H1 (cell line): Measurements from ENCODE around the gene DOCK10.

Experiments
- CHD2 ChIP-seq: IDR thresholded peaks from 2 replicates; pipeline ENCODE4 v1.6.1; 2012; ENCODE audit warnings: low read length, improper control_type of control experiment
- EGR1 ChIP-seq: IDR thresholded peaks from 2 replicates; pipeline ENCODE4 v1.6.1; 2011; ENCODE audit warnings: low read depth, low read length, borderline replicate concordance
- EZH2 ChIP-seq: fragments of 200-600 bp; sonication (generic); IDR thresholded peaks from 2 replicates; pipeline ENCODE4 v1.7.1; 2012; ENCODE audit warnings: low read depth, mild to moderate bottlenecking, moderate library complexity, low read length, inconsistent platforms; ENCODE audit not compliant: severe bottlenecking
- MAFK ChIP-seq: IDR thresholded peaks from 2 replicates; pipeline ENCODE4 v1.6.1; 2012; ENCODE audit warnings: low read depth, mild to moderate bottlenecking, improper control_type of control experiment, low read length
- POLR2A ChIP-seq, 2 experiments: IDR thresholded peaks; 1 replicate in 1 of 2; 2 replicates in 1 of 2; pipeline ENCODE4 v1.6.1; 2011; ENCODE audit warnings: low read depth in 2 of 2, low read length in 2 of 2, mild to moderate bottlenecking in 2 of 2; ENCODE audit errors: control extremely low read depth in 1 of 2
- POLR2AphosphoS5 ChIP-seq: IDR thresholded peaks from 2 replicates; pipeline ENCODE4 v1.6.1; 2011; ENCODE audit warnings: low read depth, low read length
- RAD21 ChIP-seq, 2 experiments: IDR thresholded peaks in 1 of 2; conservative IDR thresholded peaks in 1 of 2; 2 replicates each; pipeline ENCODE4 v1.6.1; 2011; ENCODE audit warnings: low read depth in 2 of 2, low read length in 2 of 2, improper control_type of control experiment in 1 of 2, inconsistent platforms in 1 of 2, mild to moderate bottlenecking in 1 of 2, moderate library complexity in 1 of 2
- RFX5 ChIP-seq: IDR thresholded peaks from 2 replicates; pipeline ENCODE4 v1.6.1; 2011; ENCODE audit warnings: low read depth, low read length, improper control_type of control experiment, borderline replicate concordance
- TAF1 ChIP-seq: IDR thresholded peaks from 2 replicates; pipeline ENCODE4 v1.6.1; 2011; ENCODE audit warnings: mild to moderate bottlenecking, low read depth, low read length
- TCF12 ChIP-seq: IDR thresholded peaks from 2 replicates; pipeline ENCODE4 v1.6.1; 2011; ENCODE audit warnings: low read depth, mild to moderate bottlenecking, low read length
- ZNF274 ChIP-seq: IDR thresholded peaks from 2 replicates; pipeline ENCODE4 v1.7.0; 2012; ENCODE audit warnings: low read length, borderline replicate concordance; ENCODE audit errors: extremely low read depth
- TF ChIP-seq, protein P1 (sequence below), 3 experiments: IDR thresholded peaks; 1 replicate in 2 of 3; 2 replicates in 1 of 3; pipeline versions ENCODE4 v1.5.1 to v1.6.1; 2011; ENCODE audit warnings: low read length in 3 of 3, mild to moderate bottlenecking in 3 of 3, inconsistent platforms in 2 of 3, low read depth in 1 of 3, moderate library complexity in 1 of 3; ENCODE audit not compliant: insufficient read depth in 1 of 3; ENCODE audit errors: control extremely low read depth in 1 of 3

- TF ChIP-seq TAF1 (no peak), EZH2 (no peak), POLR2AphosphoS5 (no peak), ZNF274 (no peak), TCF12 (no peak), MAFK (no peak), CHD2 (no peak), POLR2A (IDR thresholded peaks at IDR 0.05; ENCODE audit: control extremely low read depth in 1 of 2, low read depth in 2 of 2, low read length in 2 of 2) (no peak), EGR1 (no peak), RFX5 (no peak), RAD21 (IDR thresholded peaks at IDR 0.05 in 1 of 2, conservative IDR thresholded peaks at IDR 0.05 in 1 of 2; ENCODE audit: low read depth in 2 of 2, low read length in 2 of 2) (no peak)
- TF ChIP-seq, protein P1, sequence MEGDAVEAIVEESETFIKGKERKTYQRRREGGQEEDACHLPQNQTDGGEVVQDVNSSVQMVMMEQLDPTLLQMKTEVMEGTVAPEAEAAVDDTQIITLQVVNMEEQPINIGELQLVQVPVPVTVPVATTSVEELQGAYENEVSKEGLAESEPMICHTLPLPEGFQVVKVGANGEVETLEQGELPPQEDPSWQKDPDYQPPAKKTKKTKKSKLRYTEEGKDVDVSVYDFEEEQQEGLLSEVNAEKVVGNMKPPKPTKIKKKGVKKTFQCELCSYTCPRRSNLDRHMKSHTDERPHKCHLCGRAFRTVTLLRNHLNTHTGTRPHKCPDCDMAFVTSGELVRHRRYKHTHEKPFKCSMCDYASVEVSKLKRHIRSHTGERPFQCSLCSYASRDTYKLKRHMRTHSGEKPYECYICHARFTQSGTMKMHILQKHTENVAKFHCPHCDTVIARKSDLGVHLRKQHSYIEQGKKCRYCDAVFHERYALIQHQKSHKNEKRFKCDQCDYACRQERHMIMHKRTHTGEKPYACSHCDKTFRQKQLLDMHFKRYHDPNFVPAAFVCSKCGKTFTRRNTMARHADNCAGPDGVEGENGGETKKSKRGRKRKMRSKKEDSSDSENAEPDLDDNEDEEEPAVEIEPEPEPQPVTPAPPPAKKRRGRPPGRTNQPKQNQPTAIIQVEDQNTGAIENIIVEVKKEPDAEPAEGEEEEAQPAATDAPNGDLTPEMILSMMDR (IDR thresholded peaks at IDR 0.05; ENCODE audit: control extremely low read depth in 1 of 3, insufficient read depth in 1 of 3, low read depth in 1 of 3, low read length in 3 of 3): no peak
These were observed 4.1 kb downstream of the DOCK10 start for GRCh38 chr2:225038231-225038523.
